WTC11 (cell line): ENCODE measurements around the gene AHSP. TPM values are rescaled to one million over a fixed set of nuclear protein-coding genes. Genes with fewer than 3 reads are reported as not detected.

ENCODE experiments used
- CREB1 ChIP-seq: sonication (generic); formaldehyde crosslinking; IDR thresholded peaks from 2 replicates; pipeline ENCODE4 v1.8.0; 2023; ENCODE audit warnings: mild to moderate bottlenecking, missing genetic modification reagents
- CREM ChIP-seq: sonication (generic); formaldehyde crosslinking; IDR thresholded peaks from 2 replicates; pipeline ENCODE4 v1.8.1; 2022; ENCODE audit warnings: mild to moderate bottlenecking, missing genetic modification reagents, moderate library complexity
- IRF1 ChIP-seq: sonication (generic); formaldehyde crosslinking; IDR thresholded peaks from 2 replicates; pipeline ENCODE4 v1.8.0; 2023; ENCODE audit warnings: missing genetic modification reagents
- JUN ChIP-seq: sonication (generic); formaldehyde crosslinking; IDR thresholded peaks from 2 replicates; pipeline ENCODE4 v1.8.0; 2023; ENCODE audit warnings: mild to moderate bottlenecking, missing genetic modification reagents
- KAT7 ChIP-seq: sonication (generic); formaldehyde crosslinking; IDR thresholded peaks from 2 replicates; pipeline ENCODE4 v1.8.1; 2023; ENCODE audit warnings: missing genetic modification reagents, mild to moderate bottlenecking, borderline replicate concordance
- MAX ChIP-seq: sonication (generic); formaldehyde crosslinking; IDR thresholded peaks from 2 replicates; pipeline ENCODE4 v1.8.0; 2022; ENCODE audit warnings: mild to moderate bottlenecking, missing genetic modification reagents
- OVOL2 ChIP-seq: fragments of 250-450 bp; sonication (Bioruptor Pico); IDR thresholded peaks from 2 replicates; pipeline ENCODE4 v1.9.0; 2021; ENCODE audit warnings: mild to moderate bottlenecking, borderline replicate concordance
- PREB ChIP-seq: sonication (generic); formaldehyde crosslinking; IDR thresholded peaks from 2 replicates; pipeline ENCODE4 v1.8.1; 2022; ENCODE audit warnings: mild to moderate bottlenecking, missing genetic modification reagents, moderate library complexity, borderline replicate concordance
- RELA ChIP-seq: sonication (generic); formaldehyde crosslinking; IDR thresholded peaks from 2 replicates; pipeline ENCODE4 v1.8.1; 2022; ENCODE audit warnings: missing genetic modification reagents, mild to moderate bottlenecking, borderline replicate concordance
- SMAD3 ChIP-seq: sonication (generic); formaldehyde crosslinking; IDR thresholded peaks from 2 replicates; pipeline ENCODE4 v1.8.0; 2022; ENCODE audit warnings: missing genetic modification reagents, mild to moderate bottlenecking, borderline replicate concordance
- SOX15 ChIP-seq: fragments of 250-450 bp; sonication (Bioruptor Pico); IDR thresholded peaks from 2 replicates; pipeline ENCODE4 v1.9.0; 2021; ENCODE audit warnings: mild to moderate bottlenecking
- TP53 ChIP-seq: sonication (generic); formaldehyde crosslinking; IDR thresholded peaks from 2 replicates; pipeline ENCODE4 v1.8.1; 2023; ENCODE audit warnings: mild to moderate bottlenecking, missing genetic modification reagents
- ZMAT4 ChIP-seq: fragments of 250-450 bp; sonication (Bioruptor Pico); IDR thresholded peaks from 2 replicates; pipeline ENCODE4 v1.9.0; 2021; ENCODE audit warnings: mild to moderate bottlenecking
- ZNF263 ChIP-seq: sonication (generic); formaldehyde crosslinking; IDR thresholded peaks from 2 replicates; pipeline ENCODE4 v1.8.1; 2022; ENCODE audit warnings: low read depth, mild to moderate bottlenecking, moderate library complexity, missing genetic modification reagents
- total RNA-seq: library from RNA; stranded (reverse); gene quantifications from 3 replicates; pipeline ENCODE4 v1.2.3, GENCODE V29; 2021
- TF ChIP-seq, protein P1 (sequence below): sonication (generic); formaldehyde crosslinking; conservative IDR thresholded peaks from 2 replicates; pipeline ENCODE4 v1.8.1; 2022; ENCODE audit warnings: mild to moderate bottlenecking, missing genetic modification reagents
- TF ChIP-seq, protein P2 (sequence below): fragments of 250-450 bp; sonication (Bioruptor Pico); IDR thresholded peaks from 2 replicates; pipeline ENCODE4 v1.9.0; 2021; ENCODE audit warnings: mild to moderate bottlenecking
- TF ChIP-seq, protein P3 (sequence below): sonication (generic); formaldehyde crosslinking; IDR thresholded peaks from 2 replicates; pipeline ENCODE4 v1.8.1; 2022; ENCODE audit warnings: missing genetic modification reagents, borderline replicate concordance
- TF ChIP-seq, protein P4 (sequence below): sonication (generic); formaldehyde crosslinking; IDR thresholded peaks from 2 replicates; pipeline ENCODE4 v1.8.1; 2022; ENCODE audit warnings: mild to moderate bottlenecking, moderate library complexity, missing genetic modification reagents
- TF ChIP-seq, protein P5 (sequence below): sonication (generic); formaldehyde crosslinking; IDR thresholded peaks from 2 replicates; pipeline ENCODE4 v1.8.1; 2023; ENCODE audit warnings: mild to moderate bottlenecking, missing genetic modification reagents
- TF ChIP-seq, protein P6 (sequence below): sonication (generic); formaldehyde crosslinking; IDR thresholded peaks from 2 replicates; pipeline ENCODE4 v1.8.1; 2022; ENCODE audit warnings: low read depth, mild to moderate bottlenecking, moderate library complexity, missing genetic modification reagents, borderline replicate concordance
- TF ChIP-seq, protein P7 (sequence below): sonication (generic); formaldehyde crosslinking; IDR thresholded peaks from 2 replicates; pipeline ENCODE4 v1.8.0; 2022; ENCODE audit warnings: mild to moderate bottlenecking, missing genetic modification reagents
- TF ChIP-seq, protein P8 (sequence below): sonication (generic); formaldehyde crosslinking; IDR thresholded peaks from 2 replicates; pipeline ENCODE4 v1.8.0; 2022; ENCODE audit warnings: mild to moderate bottlenecking, missing genetic modification reagents

Gene AHSP
- total RNA-seq, 1 experiment from 2014 or later = 0.81 TPM

- TF ChIP-seq, protein P1, sequence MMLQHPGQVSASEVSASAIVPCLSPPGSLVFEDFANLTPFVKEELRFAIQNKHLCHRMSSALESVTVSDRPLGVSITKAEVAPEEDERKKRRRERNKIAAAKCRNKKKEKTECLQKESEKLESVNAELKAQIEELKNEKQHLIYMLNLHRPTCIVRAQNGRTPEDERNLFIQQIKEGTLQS (CRISPR knock-in tag) = no peak; the same call in 1 of the 2 replicates
- TF ChIP-seq, protein P2, sequence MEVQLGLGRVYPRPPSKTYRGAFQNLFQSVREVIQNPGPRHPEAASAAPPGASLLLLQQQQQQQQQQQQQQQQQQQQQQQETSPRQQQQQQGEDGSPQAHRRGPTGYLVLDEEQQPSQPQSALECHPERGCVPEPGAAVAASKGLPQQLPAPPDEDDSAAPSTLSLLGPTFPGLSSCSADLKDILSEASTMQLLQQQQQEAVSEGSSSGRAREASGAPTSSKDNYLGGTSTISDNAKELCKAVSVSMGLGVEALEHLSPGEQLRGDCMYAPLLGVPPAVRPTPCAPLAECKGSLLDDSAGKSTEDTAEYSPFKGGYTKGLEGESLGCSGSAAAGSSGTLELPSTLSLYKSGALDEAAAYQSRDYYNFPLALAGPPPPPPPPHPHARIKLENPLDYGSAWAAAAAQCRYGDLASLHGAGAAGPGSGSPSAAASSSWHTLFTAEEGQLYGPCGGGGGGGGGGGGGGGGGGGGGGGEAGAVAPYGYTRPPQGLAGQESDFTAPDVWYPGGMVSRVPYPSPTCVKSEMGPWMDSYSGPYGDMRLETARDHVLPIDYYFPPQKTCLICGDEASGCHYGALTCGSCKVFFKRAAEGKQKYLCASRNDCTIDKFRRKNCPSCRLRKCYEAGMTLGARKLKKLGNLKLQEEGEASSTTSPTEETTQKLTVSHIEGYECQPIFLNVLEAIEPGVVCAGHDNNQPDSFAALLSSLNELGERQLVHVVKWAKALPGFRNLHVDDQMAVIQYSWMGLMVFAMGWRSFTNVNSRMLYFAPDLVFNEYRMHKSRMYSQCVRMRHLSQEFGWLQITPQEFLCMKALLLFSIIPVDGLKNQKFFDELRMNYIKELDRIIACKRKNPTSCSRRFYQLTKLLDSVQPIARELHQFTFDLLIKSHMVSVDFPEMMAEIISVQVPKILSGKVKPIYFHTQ (CRISPR knock-in tag) = no peak
- TF ChIP-seq IRF1 (CRISPR knock-in tag) (no peak), JUN (CRISPR knock-in tag) (peak; percentile 30; the same call in 1 of the 2 replicates), CREM (no peak), KAT7 (no peak), PREB (CRISPR knock-in tag) (no peak), CREB1 (CRISPR knock-in tag) (no peak), ZMAT4 (CRISPR knock-in tag) (no peak), ZNF263 (CRISPR knock-in tag) (0 out of 2 replicates have a peak, but pooled peaks have one; percentile 30), SMAD3 (peak; percentile 87), MAX (CRISPR knock-in tag) (peak; percentile 61; the same call in 1 of the 2 replicates), OVOL2 (CRISPR knock-in tag) (no peak), RELA (CRISPR knock-in tag) (peak; percentile 55; the same call in 1 of the 2 replicates), TP53 (no peak), SOX15 (CRISPR knock-in tag) (no peak)
- TF ChIP-seq, protein P3, sequence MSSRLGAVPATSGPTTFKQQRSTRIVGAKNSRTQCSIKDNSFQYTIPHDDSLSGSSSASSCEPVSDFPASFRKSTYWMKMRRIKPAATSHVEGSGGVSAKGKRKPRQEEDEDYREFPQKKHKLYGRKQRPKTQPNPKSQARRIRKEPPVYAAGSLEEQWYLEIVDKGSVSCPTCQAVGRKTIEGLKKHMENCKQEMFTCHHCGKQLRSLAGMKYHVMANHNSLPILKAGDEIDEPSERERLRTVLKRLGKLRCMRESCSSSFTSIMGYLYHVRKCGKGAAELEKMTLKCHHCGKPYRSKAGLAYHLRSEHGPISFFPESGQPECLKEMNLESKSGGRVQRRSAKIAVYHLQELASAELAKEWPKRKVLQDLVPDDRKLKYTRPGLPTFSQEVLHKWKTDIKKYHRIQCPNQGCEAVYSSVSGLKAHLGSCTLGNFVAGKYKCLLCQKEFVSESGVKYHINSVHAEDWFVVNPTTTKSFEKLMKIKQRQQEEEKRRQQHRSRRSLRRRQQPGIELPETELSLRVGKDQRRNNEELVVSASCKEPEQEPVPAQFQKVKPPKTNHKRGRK (CRISPR knock-in tag) = no peak
- TF ChIP-seq, protein P4, sequence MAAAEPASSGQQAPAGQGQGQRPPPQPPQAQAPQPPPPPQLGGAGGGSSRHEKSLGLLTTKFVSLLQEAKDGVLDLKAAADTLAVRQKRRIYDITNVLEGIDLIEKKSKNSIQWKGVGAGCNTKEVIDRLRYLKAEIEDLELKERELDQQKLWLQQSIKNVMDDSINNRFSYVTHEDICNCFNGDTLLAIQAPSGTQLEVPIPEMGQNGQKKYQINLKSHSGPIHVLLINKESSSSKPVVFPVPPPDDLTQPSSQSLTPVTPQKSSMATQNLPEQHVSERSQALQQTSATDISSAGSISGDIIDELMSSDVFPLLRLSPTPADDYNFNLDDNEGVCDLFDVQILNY (CRISPR knock-in tag) = no peak
- TF ChIP-seq, protein P5, sequence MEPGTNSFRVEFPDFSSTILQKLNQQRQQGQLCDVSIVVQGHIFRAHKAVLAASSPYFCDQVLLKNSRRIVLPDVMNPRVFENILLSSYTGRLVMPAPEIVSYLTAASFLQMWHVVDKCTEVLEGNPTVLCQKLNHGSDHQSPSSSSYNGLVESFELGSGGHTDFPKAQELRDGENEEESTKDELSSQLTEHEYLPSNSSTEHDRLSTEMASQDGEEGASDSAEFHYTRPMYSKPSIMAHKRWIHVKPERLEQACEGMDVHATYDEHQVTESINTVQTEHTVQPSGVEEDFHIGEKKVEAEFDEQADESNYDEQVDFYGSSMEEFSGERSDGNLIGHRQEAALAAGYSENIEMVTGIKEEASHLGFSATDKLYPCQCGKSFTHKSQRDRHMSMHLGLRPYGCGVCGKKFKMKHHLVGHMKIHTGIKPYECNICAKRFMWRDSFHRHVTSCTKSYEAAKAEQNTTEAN (CRISPR knock-in tag) = 0 out of 2 replicates have a peak, but pooled peaks have one; percentile 55
- TF ChIP-seq, protein P6, sequence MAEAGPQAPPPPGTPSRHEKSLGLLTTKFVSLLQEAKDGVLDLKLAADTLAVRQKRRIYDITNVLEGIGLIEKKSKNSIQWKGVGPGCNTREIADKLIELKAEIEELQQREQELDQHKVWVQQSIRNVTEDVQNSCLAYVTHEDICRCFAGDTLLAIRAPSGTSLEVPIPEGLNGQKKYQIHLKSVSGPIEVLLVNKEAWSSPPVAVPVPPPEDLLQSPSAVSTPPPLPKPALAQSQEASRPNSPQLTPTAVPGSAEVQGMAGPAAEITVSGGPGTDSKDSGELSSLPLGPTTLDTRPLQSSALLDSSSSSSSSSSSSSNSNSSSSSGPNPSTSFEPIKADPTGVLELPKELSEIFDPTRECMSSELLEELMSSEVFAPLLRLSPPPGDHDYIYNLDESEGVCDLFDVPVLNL (CRISPR knock-in tag) = no peak
- TF ChIP-seq, protein P7, sequence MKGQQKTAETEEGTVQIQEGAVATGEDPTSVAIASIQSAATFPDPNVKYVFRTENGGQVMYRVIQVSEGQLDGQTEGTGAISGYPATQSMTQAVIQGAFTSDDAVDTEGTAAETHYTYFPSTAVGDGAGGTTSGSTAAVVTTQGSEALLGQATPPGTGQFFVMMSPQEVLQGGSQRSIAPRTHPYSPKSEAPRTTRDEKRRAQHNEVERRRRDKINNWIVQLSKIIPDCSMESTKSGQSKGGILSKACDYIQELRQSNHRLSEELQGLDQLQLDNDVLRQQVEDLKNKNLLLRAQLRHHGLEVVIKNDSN (CRISPR knock-in tag) = 0 out of 2 replicates have a peak, but pooled peaks have one; percentile 6
- TF ChIP-seq, protein P8, sequence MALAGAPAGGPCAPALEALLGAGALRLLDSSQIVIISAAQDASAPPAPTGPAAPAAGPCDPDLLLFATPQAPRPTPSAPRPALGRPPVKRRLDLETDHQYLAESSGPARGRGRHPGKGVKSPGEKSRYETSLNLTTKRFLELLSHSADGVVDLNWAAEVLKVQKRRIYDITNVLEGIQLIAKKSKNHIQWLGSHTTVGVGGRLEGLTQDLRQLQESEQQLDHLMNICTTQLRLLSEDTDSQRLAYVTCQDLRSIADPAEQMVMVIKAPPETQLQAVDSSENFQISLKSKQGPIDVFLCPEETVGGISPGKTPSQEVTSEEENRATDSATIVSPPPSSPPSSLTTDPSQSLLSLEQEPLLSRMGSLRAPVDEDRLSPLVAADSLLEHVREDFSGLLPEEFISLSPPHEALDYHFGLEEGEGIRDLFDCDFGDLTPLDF = no peak
These were observed 39.0 kb upstream of the AHSP start (continued) for GRCh38 chr16:31488468-31489297.
